HEK293T (cell line): ENCODE data around the gene TCIRG1.

Source experiments
- BHLHE40 ChIP-seq: fragments of 450-650 bp; IDR thresholded peaks from 2 replicates; pipeline ENCODE4 v1.6.1; 2016; ENCODE audit warnings: mild to moderate bottlenecking, moderate library complexity, borderline replicate concordance
- CTBP1 ChIP-seq: fragments of 450-650 bp; IDR thresholded peaks from 2 replicates; pipeline ENCODE4 v1.6.1; 2016; ENCODE audit warnings: borderline replicate concordance
- FOXA1 ChIP-seq: fragments of 450-650 bp; IDR thresholded peaks from 2 replicates; pipeline ENCODE4 v1.6.1; 2016; ENCODE audit warnings: mild to moderate bottlenecking
- FOXM1 ChIP-seq: fragments of 450-650 bp; IDR thresholded peaks from 2 replicates; pipeline ENCODE4 v1.6.1; 2017; ENCODE audit warnings: mild to moderate bottlenecking, borderline replicate concordance
- NFRKB ChIP-seq: fragments of 450-650 bp; IDR thresholded peaks from 2 replicates; pipeline ENCODE4 v1.6.1; 2016; ENCODE audit warnings: mild to moderate bottlenecking, moderate library complexity
- TARDBP ChIP-seq: fragments of 450-650 bp; IDR thresholded peaks from 2 replicates; pipeline ENCODE4 v1.6.1; 2016
- ZNF384 ChIP-seq: fragments of 450-650 bp; IDR thresholded peaks from 2 replicates; pipeline ENCODE4 v1.6.1; 2016

DNA sequence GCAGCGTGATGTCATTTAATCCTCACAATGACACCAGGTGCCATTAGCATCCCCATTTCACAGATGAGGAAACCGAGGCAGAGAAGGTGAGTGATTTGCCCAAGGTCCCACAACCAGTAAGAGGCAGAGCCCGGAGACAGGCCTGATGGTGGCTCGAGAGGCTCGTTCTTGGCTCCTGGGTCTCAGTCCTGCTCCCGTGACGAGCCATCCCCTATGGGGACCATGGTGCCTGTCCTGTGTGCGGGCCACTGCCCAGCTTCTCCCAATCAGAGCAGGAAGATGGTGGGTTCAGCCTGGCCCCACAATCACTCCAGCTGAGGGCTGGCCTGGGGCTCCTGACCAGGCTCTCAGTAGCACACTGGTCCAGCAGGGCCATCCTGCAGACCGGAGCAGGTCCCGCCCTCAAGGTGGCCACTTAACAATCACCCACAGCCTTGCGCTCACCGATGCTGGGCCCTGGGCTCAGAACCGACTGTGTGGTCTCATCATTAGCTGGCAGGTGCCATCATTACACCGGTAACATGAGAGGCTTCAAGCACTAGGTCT, 25.1 kb upstream of the TCIRG1 start:
- TF ChIP-seq NFRKB (no peak), FOXA1 (no peak), ZNF384 (no peak), BHLHE40 (no peak), CTBP1 (no peak), TARDBP (no peak), FOXM1 (no peak)
